ENCODE results near the gene SLC35A3. TPM values are rescaled to one million over a fixed set of nuclear protein-coding genes. Genes with fewer than 3 reads are reported as not detected.

Gene SLC35A3
- total and polyA plus RNA-seq, 4 donors, result 10.8 to 53.8 (median 29.6) TPM

Small RNAs within 50 kb of the gene (small RNA-seq; reads per million reads assigned to genes)
- gene RNU6-1318P (ENCODE audit: low replicate concordance) (not detected), gene RNU6-750P (ENCODE audit: low replicate concordance) (not detected)

Other genes starting within 250 kb of the SLC35A3 start
- gene FRRS1, start 203.4 kb upstream of the SLC35A3 start, total RNA-seq, result 10 to 100 TPM; 11.3 to 12.1 TPM
- gene FRRS1, start 203.4 kb upstream of the SLC35A3 start, polyA plus RNA-seq, result 1 to 10 TPM in 1 of 2 donors, under 1 TPM in 1; 0.67 to 3.4 TPM
- gene AGL, start 119.6 kb upstream of the SLC35A3 start, total RNA-seq, result 10 to 100 TPM; 14.6 to 24.0 TPM
- gene AGL, start 119.6 kb upstream of the SLC35A3 start, polyA plus RNA-seq, result 1 to 10 TPM; 4.3 to 7.6 TPM
- 1 to 10 TPM; 1.9 to 4.6 TPM for gene SASS6, start 162.9 kb downstream of the SLC35A3 start, total RNA-seq
- 1 to 10 TPM; 1.3 to 2.0 TPM for gene SASS6, start 162.9 kb downstream of the SLC35A3 start, polyA plus RNA-seq
- 10 to 100 TPM; 11.5 to 45.1 TPM for gene TRMT13, start 163.2 kb downstream of the SLC35A3 start, total RNA-seq
- 10 to 100 TPM in 1 of 2 donors, 1 to 10 TPM in 1; 7.6 to 13.0 TPM for gene TRMT13, start 163.2 kb downstream of the SLC35A3 start, polyA plus RNA-seq
- under 1 TPM; 0.94 to 0.98 TPM for gene LRRC39, start 208.3 kb downstream of the SLC35A3 start, total RNA-seq
- gene LRRC39, start 208.3 kb downstream of the SLC35A3 start, polyA plus RNA-seq, result 1 to 10 TPM in 1 of 2 donors, under 1 TPM in 1; 0.45 to 2.7 TPM

Measured in lung (tissue), 5 donors.